GM23338 (cell line): ENCODE data around the gene CAST. TPM values are rescaled to one million over a fixed set of nuclear protein-coding genes. Genes with fewer than 3 reads are reported as not detected.

ENCODE experiments used
- ATAC-seq: fragments of 200-7000 bp; cut with Tn5 transposase; 3 replicates; pipeline ENCODE4 v1.9.1; 2020
- DNase-seq: peaks from one replicate; pipeline ENCODE4 v3.0.0-alpha.2; 2015; ENCODE audit warnings: low spot score
- H2AFZ ChIP-seq: fragments of 200-600 bp; sonication (generic); 2 replicates; pipeline ENCODE4 v1.8.0; 2016; ENCODE audit warnings: antibody characterized with exemption, mild to moderate bottlenecking, moderate library complexity
- H3F3A ChIP-seq: fragments of 200-600 bp; sonication (generic); replicated peaks from 2 replicates; pipeline ENCODE4 v1.8.0; 2017; ENCODE audit warnings: antibody characterized with exemption, mixed run types, low read depth
- H3K27ac ChIP-seq: fragments of 200-600 bp; sonication (generic); 2 replicates; pipeline ENCODE4 v1.6.1; 2016; ENCODE audit warnings: low read depth
- H3K27me3 ChIP-seq: fragments of 200-600 bp; sonication (generic); 2 replicates; pipeline ENCODE4 v1.8.0; 2016; ENCODE audit warnings: mild to moderate bottlenecking, mixed run types, moderate library complexity; ENCODE audit not compliant: insufficient read depth
- H3K36me3 ChIP-seq: fragments of 200-600 bp; sonication (generic); 2 replicates; pipeline ENCODE4 v1.8.0; 2016; ENCODE audit warnings: mild to moderate bottlenecking; ENCODE audit not compliant: insufficient read depth
- H3K4me1 ChIP-seq: fragments of 200-600 bp; sonication (generic); 2 replicates; pipeline ENCODE4 v1.8.0; 2016; ENCODE audit warnings: mild to moderate bottlenecking, moderate library complexity; ENCODE audit not compliant: insufficient read depth
- H3K4me2 ChIP-seq: fragments of 200-600 bp; sonication (generic); 2 replicates; pipeline ENCODE4 v1.7.1; 2017; ENCODE audit warnings: mixed run types
- H3K4me3 ChIP-seq: fragments of 200-600 bp; sonication (generic); 2 replicates; pipeline ENCODE4 v1.6.1; 2016; ENCODE audit warnings: mixed run types
- H3K79me2 ChIP-seq: fragments of 200-600 bp; sonication (generic); replicated peaks from 2 replicates; pipeline ENCODE4 v1.8.0; 2017; ENCODE audit warnings: mild to moderate bottlenecking; ENCODE audit not compliant: insufficient read depth
- H3K9me2 ChIP-seq: fragments of 200-600 bp; sonication (generic); 2 replicates; pipeline ENCODE4 v1.8.0; 2017; ENCODE audit not compliant: insufficient read depth
- H4K20me1 ChIP-seq: fragments of 200-600 bp; sonication (generic); replicated peaks from 2 replicates; pipeline ENCODE4 v1.8.0; 2017; ENCODE audit warnings: mild to moderate bottlenecking; ENCODE audit not compliant: insufficient read depth
- H3K27ac Mint-ChIP-seq: 2 replicates; pipeline ENCODE4 v1.8.0; 2020; ENCODE audit warnings: inconsistent platforms, mild to moderate bottlenecking, moderate library complexity, mixed read lengths
- H3K27me3 Mint-ChIP-seq: 3 replicates; pipeline ENCODE4 v1.8.0; 2022; ENCODE audit warnings: low read depth, mild to moderate bottlenecking, moderate library complexity, mixed read lengths, inconsistent platforms; ENCODE audit not compliant: insufficient read depth, poor library complexity
- H3K36me3 Mint-ChIP-seq: 3 replicates; pipeline ENCODE4 v1.8.0; 2021; ENCODE audit warnings: low read depth, mild to moderate bottlenecking, inconsistent platforms, moderate library complexity, mixed read lengths
- H3K4me1 Mint-ChIP-seq: 3 replicates; pipeline ENCODE4 v1.8.0; 2020; ENCODE audit warnings: mild to moderate bottlenecking, inconsistent platforms, mixed read lengths
- H3K4me3 Mint-ChIP-seq: 3 replicates; pipeline ENCODE4 v1.8.0; 2021; ENCODE audit warnings: moderate library complexity, mild to moderate bottlenecking, inconsistent platforms, mixed read lengths
- H3K9me3 Mint-ChIP-seq: 3 replicates; pipeline ENCODE4 v1.8.0; 2020; ENCODE audit warnings: moderate library complexity, mild to moderate bottlenecking, inconsistent platforms, mixed read lengths
- EZH2 ChIP-seq: fragments of 200-600 bp; sonication (generic); IDR thresholded peaks from one replicate; pipeline ENCODE4 v1.8.0; 2017; ENCODE audit warnings: antibody characterized with exemption, mild to moderate bottlenecking, low read depth; ENCODE audit not compliant: unreplicated experiment
- EZH2phosphoT487 ChIP-seq: fragments of 200-600 bp; sonication (generic); IDR thresholded peaks from one replicate; pipeline ENCODE4 v1.8.1; 2018; ENCODE audit warnings: antibody characterized with exemption; ENCODE audit not compliant: unreplicated experiment
- JUNB ChIP-seq: IDR thresholded peaks from one replicate; pipeline ENCODE4 v1.6.1; 2016; ENCODE audit warnings: antibody characterized with exemption; ENCODE audit not compliant: unreplicated experiment
- NANOG ChIP-seq: IDR thresholded peaks from 2 replicates; pipeline ENCODE4 v1.6.1; 2016; ENCODE audit warnings: antibody characterized with exemption, borderline replicate concordance
- POLR2AphosphoS5 ChIP-seq: IDR thresholded peaks from 2 replicates; pipeline ENCODE4 v1.6.1; 2016; ENCODE audit warnings: antibody characterized with exemption, low read depth
- STAT1 ChIP-seq: IDR thresholded peaks from one replicate; pipeline ENCODE4 v1.6.1; 2016; ENCODE audit warnings: antibody characterized with exemption; ENCODE audit not compliant: unreplicated experiment
- ZNF114 ChIP-seq: fragments of 250-450 bp; sonication (Bioruptor Pico); IDR thresholded peaks from 2 replicates; pipeline ENCODE4 v1.5.0; 2020; ENCODE audit warnings: mild to moderate bottlenecking, moderate library complexity
- ZNF331 ChIP-seq: fragments of 250-450 bp; sonication (Bioruptor Pico); IDR thresholded peaks from 2 replicates; pipeline ENCODE4 v1.5.0; 2020; ENCODE audit warnings: low read depth, mild to moderate bottlenecking, moderate library complexity
- ZNF462 ChIP-seq: fragments of 250-450 bp; sonication (Bioruptor Pico); IDR thresholded peaks from 2 replicates; pipeline ENCODE4 v1.5.0; 2020; ENCODE audit warnings: mild to moderate bottlenecking, moderate library complexity
- polyA plus RNA-seq: library from polyadenylated mRNA; unstranded; fragments of >200 nt; fragmentation: Nextera tagmentation; extraction: Ambion mirVana; gene quantifications from 2 replicates; pipeline ENCODE4 v1.2.1, GENCODE V29; 2016
- total RNA-seq: library from RNA; depleted of rRNA; stranded (reverse); fragments of >200 nt; shearing (Covaris generic); gene quantifications from 2 replicates; pipeline ENCODE4 v1.2.3, GENCODE V29; 2014
- TF ChIP-seq, protein P1 (sequence below): IDR thresholded peaks from 2 replicates; pipeline ENCODE4 v1.6.1; 2016; ENCODE audit warnings: antibody characterized with exemption

Gene CAST
- total and polyA plus RNA-seq, 2 experiments from 2014 or later, result 37.9 to 57.7 TPM

DNA sequence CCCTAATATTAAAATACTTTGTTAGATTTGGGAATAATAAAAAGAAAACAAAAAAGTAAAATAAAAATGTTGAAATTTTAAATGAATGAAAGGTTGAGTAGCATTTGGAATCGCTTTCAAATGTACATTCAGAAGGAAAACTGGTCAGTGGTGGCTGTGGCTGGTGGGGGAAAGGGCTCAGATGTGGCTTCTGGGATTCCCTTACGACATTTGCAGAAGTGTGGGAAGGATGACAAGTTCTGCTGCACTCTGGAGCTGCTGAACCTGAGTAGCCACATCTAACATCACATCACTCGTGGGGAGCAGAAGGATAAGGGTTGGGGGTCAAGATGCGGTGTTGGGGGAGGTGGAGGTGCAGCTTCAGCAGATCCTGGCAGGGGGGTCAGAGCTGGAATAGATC, 25.6 kb upstream of the CAST start:
- Histone ChIP-seq H3K4me2 (no peak overlapping the region), H2AFZ (no peak overlapping the region), H3K4me1 (peaks cover 5% of the 10 kb centered on the region; the same call in 1 of the 2 replicates), H3K36me3 (no peaks in the 10 kb centered on the region), H3K27ac (no peak overlapping the region), H3K9me2 (peaks cover 14% of the 10 kb centered on the region), H3K27me3 (no peaks in the 10 kb centered on the region), H3K79me2 (no peaks in the 10 kb centered on the region), H4K20me1 (no peaks in the 10 kb centered on the region), H3K4me3 (no peak overlapping the region), H3F3A (no peaks in the 10 kb centered on the region)
- Mint-ChIP-seq H3K27ac (no peak overlapping the region), H3K27me3 (peaks cover 2% of the 10 kb centered on the region), H3K9me3 (no peaks in the 10 kb centered on the region), H3K36me3 (no peaks in the 10 kb centered on the region), H3K4me3 (no peak overlapping the region), H3K4me1 (peaks cover 8% of the 10 kb centered on the region; the same call in 2 of the 3 replicates)
- TF ChIP-seq ZNF114 (CRISPR knock-in tag) (no peak), EZH2 (no peak), EZH2phosphoT487 (no peak), JUNB (no peak), STAT1 (no peak), POLR2AphosphoS5 (no peak), NANOG (no peak), ZNF331 (CRISPR knock-in tag) (no peak), ZNF462 (CRISPR knock-in tag) (no peak)
- TF ChIP-seq, protein P1, sequence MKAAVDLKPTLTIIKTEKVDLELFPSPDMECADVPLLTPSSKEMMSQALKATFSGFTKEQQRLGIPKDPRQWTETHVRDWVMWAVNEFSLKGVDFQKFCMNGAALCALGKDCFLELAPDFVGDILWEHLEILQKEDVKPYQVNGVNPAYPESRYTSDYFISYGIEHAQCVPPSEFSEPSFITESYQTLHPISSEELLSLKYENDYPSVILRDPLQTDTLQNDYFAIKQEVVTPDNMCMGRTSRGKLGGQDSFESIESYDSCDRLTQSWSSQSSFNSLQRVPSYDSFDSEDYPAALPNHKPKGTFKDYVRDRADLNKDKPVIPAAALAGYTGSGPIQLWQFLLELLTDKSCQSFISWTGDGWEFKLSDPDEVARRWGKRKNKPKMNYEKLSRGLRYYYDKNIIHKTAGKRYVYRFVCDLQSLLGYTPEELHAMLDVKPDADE, result no peak
- no peak for ATAC-seq
- DNase-seq, result no peak
